Stomach (tissue), 9 donors: ENCODE results near the gene LRRC71. TPM values are rescaled to one million over a fixed set of nuclear protein-coding genes. Genes with fewer than 3 reads are reported as not detected.

ENCODE experiments used
- DNase-seq, 2 donors: peaks; one replicate each; pipeline versions ENCODE4 v3.0.0 to v3.0.0-alpha.2; 2013 to 2019
- H3K27ac ChIP-seq, 5 donors: fragments of 200-600 bp in 4 of 5; sonication (generic) in 4 of 5; one replicate each; pipeline ENCODE4 v1.5.1; 2013 to 2019; ENCODE audit warnings: mild to moderate bottlenecking in 1 of 5, moderate library complexity in 1 of 5
- H3K27me3 ChIP-seq, 3 donors: fragments of 200-600 bp; sonication (generic); one replicate each; pipeline ENCODE4 v1.5.1; 2017 to 2019; ENCODE audit warnings: mixed run types in 1 of 3
- H3K36me3 ChIP-seq, 4 donors: fragments of 200-600 bp; sonication (generic); 1 replicate in 3 of 4; 2 replicates in 1 of 4; pipeline ENCODE4 v1.5.1; 2016 to 2019
- H3K4me1 ChIP-seq, 4 donors: fragments of 200-600 bp; sonication (generic); one replicate each; pipeline ENCODE4 v1.5.1; 2016 to 2019
- H3K4me3 ChIP-seq, 4 donors: fragments of 200-600 bp; sonication (generic) in 3 of 4; one replicate each; pipeline ENCODE4 v1.5.1; 2016 to 2019; ENCODE audit warnings: mild to moderate bottlenecking in 1 of 4
- H3K9me3 ChIP-seq, 4 donors: fragments of 200-600 bp; sonication (generic); one replicate each; pipeline ENCODE4 v1.5.1; 2016 to 2019
- CTCF ChIP-seq, 7 experiments: fragments of 450-650 bp in 4 of 7; fragments of 200-600 bp in 3 of 7; sonication (generic) in 3 of 7; IDR thresholded peaks; one replicate each; pipeline ENCODE4 v1.5.1; 2016 to 2019; ENCODE audit warnings: antibody characterized with exemption in 7 of 7, control low read depth in 2 of 7, mild to moderate bottlenecking in 1 of 7
- EP300 ChIP-seq: sonication (generic); formaldehyde crosslinking; IDR thresholded peaks from one replicate; pipeline ENCODE4 v1.6.1; 2017; ENCODE audit warnings: antibody characterized with exemption
- POLR2A ChIP-seq, 4 donors: fragments of 450-650 bp; IDR thresholded peaks; one replicate each; pipeline ENCODE4 v1.6.1; 2016; ENCODE audit warnings: antibody characterized with exemption in 4 of 4, control low read depth in 2 of 4, mild to moderate bottlenecking in 1 of 4, moderate library complexity in 1 of 4
- POLR2AphosphoS5 ChIP-seq, 3 donors: sonication (generic); formaldehyde crosslinking; IDR thresholded peaks; one replicate each; pipeline ENCODE4 v1.6.1; 2016; ENCODE audit warnings: antibody characterized with exemption in 3 of 3
- WGBS, 5 donors: extraction: QIAGEN DNeasy Blood & Tissue Kit in 3 of 5; methylation state at CpG; one replicate each; pipeline versions ENCODE4 v1.1.5 to v1.1.7; 2013 to 2018; 5-methylcytosine and 5-hydroxymethylcytosine counted together
- intact Hi-C: fragments of 100-400 bp; cut with DNase I; formaldehyde crosslinking; loops from one replicate; pipeline ENCODE4 v1.15.1; 2023; ENCODE audit warnings: low total_unique reads
- polyA plus RNA-seq, 3 donors: library from polyadenylated mRNA; stranded (reverse); fragments of 200-250 nt; gene quantifications; one replicate each; pipeline ENCODE4 v1.2.3, GENCODE V29; 2013
- total RNA-seq, 5 donors: library from RNA; depleted of rRNA; stranded (reverse); fragments of >200 nt; gene quantifications; one replicate each; pipeline versions ENCODE4 v1.1.0 to v1.2.3, GENCODE V29; 2014 to 2016
- donor health status: healthy with polysubstance abuse.
- donor health status: Bipolar disorder and iron deficiency.
- donor health status: healthy.

LRRC71 gene
- total and polyA plus RNA-seq, 8 donors: 0.61 to 2.2 TPM; not detected in 6

- TF ChIP-seq POLR2A (IDR thresholded peaks at IDR 0.05) (no peak), CTCF (IDR thresholded peaks at IDR 0.05) (no peak)
- Histone ChIP-seq H3K27ac (no peak overlapping the region), H3K9me3 (no peaks in the 10 kb centered on the region), H3K27me3 (peaks cover 0 to 63% (median 7%) of the 10 kb centered on the region in 3 donors), H3K4me1 (peaks cover 0 to 32% (median 23%) of the 10 kb centered on the region in 4 donors), H3K36me3 (peaks cover 0 to 34% (median 12%) of the 10 kb centered on the region in 4 donors), H3K4me3 (no peak overlapping the region)
- intact Hi-C loops: no loop called here
- no peak for DNase-seq
- WGBS, 5 donors: 49 to 67% (median 57%) methylated on average over 17 to 29 of the region's 29 CpGs
Observed at GRCh38 chr1:156908541-156908940, 11.9 kb upstream of the LRRC71 start.

- intact Hi-C loops: no loop called here
- 59 to 76% (median 65%) methylated on average over 10 of the region's 10 CpGs for WGBS, 5 donors
- peaks cover 0 to 67% (median 7%) of the 10 kb centered on the region in 3 donors for H3K27me3 ChIP-seq
Observed at GRCh38 chr1:156908955-156909354, 11.5 kb upstream of the LRRC71 start.

GRCh38 chr1:156909671-156910070 lies 10.8 kb upstream of the LRRC71 start:
- intact Hi-C loops: no loop called here
- H3K4me3 ChIP-seq: no peak overlapping the region
- peaks cover 3 to 40% (median 22%) of the 10 kb centered on the region in 4 donors for H3K36me3 ChIP-seq
- no peak for DNase-seq
- H3K4me1 ChIP-seq: peaks cover 0 to 32% (median 23%) of the 10 kb centered on the region in 4 donors
- WGBS, 5 donors: 64 to 100% (median 84%) methylated on average over 2 to 5 of the region's 5 CpGs
- TF ChIP-seq EP300 (no peak), CTCF (IDR thresholded peaks at IDR 0.05) (no peak), POLR2A (IDR thresholded peaks at IDR 0.05) (no peak), POLR2AphosphoS5 (IDR thresholded peaks at IDR 0.05) (no peak)
- no peak overlapping the region for H3K27ac ChIP-seq
- no peaks in the 10 kb centered on the region for H3K9me3 ChIP-seq
- H3K27me3 ChIP-seq: peaks cover 0 to 72% (median 7%) of the 10 kb centered on the region in 3 donors

More at GRCh38 chr1:156908955-156909354, 11.5 kb upstream of the LRRC71 start:
- TF ChIP-seq EP300 (no peak), CTCF (IDR thresholded peaks at IDR 0.05) (no peak), POLR2AphosphoS5 (IDR thresholded peaks at IDR 0.05) (no peak), POLR2A (IDR thresholded peaks at IDR 0.05) (no peak)
- no peak overlapping the region for H3K4me3 ChIP-seq
- peaks cover 3 to 38% (median 15%) of the 10 kb centered on the region in 4 donors for H3K36me3 ChIP-seq
- H3K27ac ChIP-seq: no peak overlapping the region
- H3K9me3 ChIP-seq: no peaks in the 10 kb centered on the region
- no peak for DNase-seq
- H3K4me1 ChIP-seq: peaks cover 0 to 32% (median 23%) of the 10 kb centered on the region in 4 donors

- no peak overlapping the region for H3K4me3 ChIP-seq
- H3K27me3 ChIP-seq: peaks cover 0 to 72% (median 7%) of the 10 kb centered on the region in 3 donors
- H3K36me3 ChIP-seq: peaks cover 3 to 47% (median 29%) of the 10 kb centered on the region in 4 donors
- TF ChIP-seq EP300 (no peak), CTCF (IDR thresholded peaks at IDR 0.05) (peak in 5 of 7 experiments; percentile 24 to 83 (median 81))
- WGBS, 5 donors: 20 to 47% (median 36%) methylated on average over 17 to 18 of the region's 18 CpGs
- no peak overlapping the region for H3K27ac ChIP-seq
- peak; percentile 54 to 76 for DNase-seq
- H3K4me1 ChIP-seq: peaks cover 0 to 32% (median 23%) of the 10 kb centered on the region in 4 donors
- no peaks in the 10 kb centered on the region for H3K9me3 ChIP-seq
- intact Hi-C loops: no loop called here
Observed at GRCh38 chr1:156910309-156910782, 10.1 kb upstream of the LRRC71 start.
